CD4-positive, alpha-beta T cell treated with Interleukin-17A for 1 hour (primary cell): ENCODE data around the gene FBXL16.
A peak's percentile ranks its signal among the peaks of the same experiment; 100 is the strongest.
"Not testable (repeated sequence)": the region's sequence is repeated elsewhere in the genome, so short reads cannot be mapped to it uniquely, and the experiment has no call there.

Experiments used
- DNase-seq: peaks from one replicate; pipeline ENCODE4 v3.0.0-alpha.2; 2020

FBXL16 gene

DNA sequence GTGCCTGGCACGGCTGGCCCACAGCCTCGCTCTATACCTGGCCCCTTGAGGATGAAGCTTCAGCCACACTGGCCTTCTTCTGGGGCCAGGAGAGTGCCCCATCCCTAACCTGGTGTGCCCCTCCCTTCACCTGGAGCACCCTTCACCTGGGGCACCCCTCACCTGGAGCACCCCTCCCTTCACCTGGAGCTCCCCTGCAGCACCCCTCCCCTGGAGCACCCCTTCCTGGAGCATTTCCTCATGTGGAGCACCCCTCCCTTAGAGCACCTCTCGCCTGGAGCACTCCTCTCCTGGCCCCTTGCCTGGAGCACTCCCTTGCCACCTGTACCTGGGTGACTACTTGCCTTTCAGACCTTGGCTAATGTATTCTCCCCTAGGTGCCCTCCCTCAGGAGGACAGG lies 2.4 kb upstream of the FBXL16 start:
- DNase-seq = no peak

DNA sequence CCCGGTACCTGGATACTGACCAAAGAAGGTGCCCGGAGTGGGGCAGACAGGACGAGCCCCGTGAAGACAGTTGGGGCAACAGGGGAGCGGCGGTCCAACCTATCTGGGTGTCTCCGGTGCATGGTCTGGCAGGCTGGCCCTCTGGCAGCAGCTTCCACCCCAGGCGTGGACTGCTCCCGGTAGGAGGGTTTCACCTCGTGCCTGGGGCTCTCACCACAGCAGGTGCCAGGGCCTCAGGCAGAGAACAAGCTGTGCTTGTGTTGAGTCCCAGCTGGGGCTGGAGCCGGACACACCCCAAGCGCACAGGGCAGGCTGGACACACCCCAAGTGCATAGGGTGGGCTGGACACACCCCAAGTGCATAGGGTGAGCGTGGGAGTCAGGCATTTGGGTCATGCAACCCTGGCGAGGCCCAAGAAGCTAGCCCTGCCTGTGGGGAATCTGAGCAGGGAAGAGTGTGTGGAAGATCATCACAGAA lies 1.5 kb upstream of the FBXL16 start:
- no peak for DNase-seq

DNA sequence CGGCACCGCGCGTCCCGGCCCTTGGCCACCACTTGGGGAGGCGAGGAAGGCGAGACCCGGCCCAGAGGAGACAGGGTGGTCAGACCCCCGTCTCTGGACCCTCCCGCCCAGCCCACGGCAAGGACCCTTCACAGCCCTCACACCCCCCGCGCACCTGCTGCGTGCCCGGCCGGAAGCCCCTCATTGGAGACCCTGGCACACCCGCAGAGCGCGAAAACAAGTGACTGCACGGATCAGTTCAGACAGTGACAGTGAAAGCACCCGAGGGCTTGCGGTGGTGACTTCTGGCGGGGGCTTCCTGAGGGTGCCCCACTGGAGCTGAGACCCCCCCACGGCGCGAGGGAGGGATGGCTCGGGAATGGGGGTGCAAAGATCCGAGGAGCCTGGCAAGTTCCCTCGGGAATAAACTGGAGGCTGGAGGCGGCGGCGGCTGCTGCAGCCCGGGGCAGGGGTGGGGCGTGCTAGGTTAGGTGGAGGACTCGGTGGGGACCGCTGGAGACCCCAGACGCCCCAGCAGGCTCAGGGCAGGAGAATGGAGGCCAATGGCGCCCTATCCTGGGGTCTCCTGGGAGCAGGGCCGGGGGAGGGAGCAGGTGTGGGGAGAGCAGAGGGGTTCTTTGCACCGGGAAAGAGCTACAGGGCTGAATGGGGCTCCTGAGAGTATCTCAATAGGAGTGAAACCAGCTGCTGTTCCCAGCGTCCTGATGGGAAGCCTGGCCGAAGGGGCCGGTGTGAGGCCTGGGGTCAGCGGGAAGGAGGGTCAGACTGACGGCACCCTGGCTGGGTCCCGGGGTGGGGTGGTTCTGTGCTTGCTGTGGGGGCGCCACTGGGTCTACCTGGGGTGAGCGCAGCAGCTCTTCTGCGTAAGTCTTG lies 824 bp upstream of the FBXL16 start:
- DNase-seq = no peak

DNA sequence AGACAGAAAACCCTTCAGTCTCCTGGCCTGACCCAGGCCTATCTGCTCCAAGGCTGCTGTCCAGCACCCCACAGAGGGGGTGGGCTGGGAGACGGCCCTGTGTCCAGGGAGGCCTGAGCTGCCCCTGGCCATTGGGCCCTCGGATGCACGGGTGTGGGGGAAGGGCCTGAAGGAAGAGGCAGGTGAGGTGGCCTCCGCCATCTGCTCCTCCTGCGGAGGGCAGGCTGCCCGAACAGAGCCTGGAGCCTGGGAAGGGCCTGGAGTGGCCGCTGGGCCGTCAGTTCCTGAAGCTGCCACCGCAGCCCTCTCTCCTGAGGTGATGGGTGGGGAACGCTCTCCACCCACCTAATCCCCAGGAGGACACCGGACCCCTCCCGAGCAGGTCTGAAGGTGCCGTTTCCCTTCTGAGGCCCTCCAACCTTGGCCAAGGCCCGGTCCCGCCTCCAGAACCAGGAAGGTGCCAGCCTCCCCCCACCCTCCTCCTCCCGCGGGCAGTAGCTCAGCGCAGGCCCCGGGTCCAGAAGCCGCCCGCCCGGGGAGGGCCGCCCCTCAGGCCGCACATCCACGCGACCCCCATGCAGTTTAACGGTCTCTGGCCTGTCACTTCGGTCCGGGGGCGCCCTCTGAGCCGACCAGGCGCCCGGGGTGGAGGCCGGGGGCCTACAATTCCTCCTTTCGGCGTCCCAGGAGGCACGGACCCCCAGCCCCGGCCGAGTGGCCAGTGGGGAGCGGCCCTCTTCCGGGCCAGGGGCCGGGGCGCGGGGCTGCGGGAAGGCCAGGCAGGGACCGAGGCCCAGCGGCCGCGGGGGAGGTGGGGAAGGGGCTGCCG lies 835 bp downstream of the FBXL16 start:
- DNase-seq = no peak

DNA sequence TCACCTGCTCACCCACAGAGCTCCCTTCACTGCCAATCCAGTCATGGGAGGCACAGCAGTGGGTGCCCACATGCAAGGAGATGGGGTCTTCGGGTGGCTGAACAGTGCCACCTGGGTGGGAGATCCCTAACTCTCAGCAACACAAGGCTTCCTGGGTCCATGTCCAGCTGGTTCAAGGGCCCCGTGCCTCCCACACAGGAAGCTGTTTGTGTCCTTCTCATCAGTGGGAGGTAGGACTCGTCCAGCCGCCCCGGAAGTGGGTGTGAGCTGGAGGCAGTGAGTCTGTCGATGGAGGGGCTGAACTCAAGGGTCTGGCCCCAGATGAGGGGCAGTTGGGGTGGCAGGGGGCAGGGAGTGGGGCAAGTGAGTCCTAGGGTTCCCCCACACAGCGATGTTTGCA lies 1.6 kb downstream of the FBXL16 start:
- no peak for DNase-seq

DNA sequence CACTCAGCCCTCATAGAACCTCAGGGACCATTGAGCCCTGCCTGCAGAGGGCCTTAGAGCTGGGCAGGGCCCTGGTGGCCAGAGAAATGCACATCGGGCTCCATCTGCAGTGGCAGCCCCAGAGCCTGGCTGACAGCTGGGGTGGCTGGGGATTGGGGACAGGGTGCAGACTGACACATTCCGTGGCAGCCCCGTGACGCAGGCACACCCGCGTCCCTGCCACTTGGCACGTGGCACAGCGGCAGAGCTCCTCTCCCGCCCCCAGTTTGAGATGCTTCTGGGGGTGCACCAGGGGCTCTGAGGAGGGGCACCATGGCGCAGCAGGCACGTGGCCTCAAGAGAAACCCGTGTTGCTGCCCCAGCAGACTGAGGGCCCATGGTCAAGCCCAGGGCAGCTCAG lies 2.2 kb downstream of the FBXL16 start:
- DNase-seq = no peak

DNA sequence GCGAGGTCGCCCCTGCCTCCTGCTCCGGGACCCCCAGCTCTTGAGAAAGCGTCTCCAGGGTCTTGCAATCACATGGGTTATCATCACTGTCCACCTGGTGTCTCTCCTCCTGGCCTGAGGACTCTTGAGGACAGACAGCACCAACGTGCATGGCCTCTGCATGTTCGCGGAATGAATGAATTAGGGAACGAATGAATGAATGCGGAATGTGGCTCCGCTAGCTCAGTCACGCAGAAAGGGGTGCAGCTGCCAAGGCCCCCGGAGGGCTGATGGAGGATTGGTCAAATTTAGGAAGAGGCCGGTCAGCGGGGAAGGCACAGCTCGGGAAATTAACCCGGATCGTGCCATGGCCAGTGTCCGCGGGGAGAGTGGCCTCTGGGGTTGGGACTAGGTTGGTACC lies 3.3 kb downstream of the FBXL16 start:
- DNase-seq = no peak

DNA sequence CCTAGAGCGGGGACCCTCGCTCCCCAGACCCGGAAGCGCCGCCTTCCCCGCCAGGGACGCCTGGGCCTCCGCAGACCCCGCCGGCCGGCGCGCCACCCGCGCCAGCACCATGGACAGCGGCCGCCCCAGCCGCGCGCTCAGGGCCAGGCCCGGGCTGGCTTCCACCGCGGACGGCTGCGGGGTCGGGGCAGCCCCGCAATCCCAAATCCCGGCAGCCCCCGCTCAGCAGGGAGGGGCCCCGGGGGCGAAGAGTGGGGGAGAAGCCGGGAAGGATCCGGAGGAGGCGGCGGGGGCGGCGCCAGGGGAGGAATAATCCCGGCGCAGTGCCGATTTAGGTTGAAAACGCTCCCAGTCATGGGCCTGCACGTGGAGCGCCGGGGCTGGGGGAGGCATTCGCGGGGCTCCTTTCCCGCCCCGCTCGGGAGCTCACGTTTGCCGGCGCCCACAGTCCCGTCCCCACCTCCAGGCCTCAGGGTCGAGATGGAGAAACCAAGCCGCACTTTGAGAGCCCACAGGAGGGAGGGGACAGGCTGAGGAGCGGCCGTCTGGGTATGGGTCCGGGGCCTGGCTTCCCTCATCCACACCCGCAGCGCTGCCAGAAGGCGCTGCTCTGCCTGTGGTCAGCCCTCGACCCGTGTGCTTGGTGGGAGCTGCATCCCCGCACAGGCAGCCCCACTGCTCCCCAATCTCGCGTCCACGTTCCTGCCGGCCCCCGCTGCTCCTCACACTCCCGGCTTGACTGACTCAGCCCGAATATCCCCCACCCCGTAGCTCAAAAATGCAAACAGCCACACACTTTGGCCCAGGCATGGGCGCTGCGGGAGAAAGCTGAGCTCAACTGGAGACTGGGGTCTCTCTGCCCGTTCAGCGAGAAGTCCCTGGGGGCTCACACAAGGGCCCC lies 4.7 kb downstream of the FBXL16 start:
- peak; percentile 54 for DNase-seq

DNA sequence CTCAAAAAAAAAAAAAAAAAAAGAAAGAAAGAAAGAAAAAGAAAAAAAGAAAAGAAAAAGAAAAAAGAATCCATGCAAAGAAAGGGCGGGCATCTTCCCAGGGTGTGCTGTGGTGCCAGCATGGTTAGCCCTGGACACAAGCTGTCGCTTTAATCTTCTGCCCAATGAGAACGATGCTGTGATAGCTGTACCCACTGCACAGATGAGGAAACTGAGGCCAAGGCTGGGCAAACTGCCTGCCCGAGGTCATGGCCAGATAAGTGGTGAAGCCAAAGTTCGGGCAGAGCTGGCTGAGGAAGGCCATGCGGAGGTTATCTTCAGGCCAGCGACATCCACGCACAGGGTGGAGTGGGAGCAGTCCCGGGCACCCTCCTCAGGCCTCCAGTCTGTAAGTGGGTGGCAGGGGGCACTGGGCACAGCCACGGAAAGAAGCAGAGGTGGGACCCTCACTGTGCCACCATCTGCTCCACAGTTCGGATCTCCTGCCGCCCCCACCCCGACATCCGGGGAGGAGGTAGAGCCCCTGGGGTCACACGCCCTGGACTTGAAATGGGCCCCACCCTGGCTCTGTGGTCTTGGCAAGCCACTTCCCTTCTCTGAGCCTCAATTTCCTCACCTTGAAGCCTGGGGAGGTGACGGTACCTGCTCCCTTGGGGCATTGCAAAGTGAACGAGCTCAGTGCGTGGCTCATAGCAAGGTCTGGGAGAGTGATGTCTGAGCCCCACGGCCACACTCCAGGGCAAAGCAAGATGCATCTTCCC lies 6.5 kb downstream of the FBXL16 start:
- no peak for DNase-seq

DNA sequence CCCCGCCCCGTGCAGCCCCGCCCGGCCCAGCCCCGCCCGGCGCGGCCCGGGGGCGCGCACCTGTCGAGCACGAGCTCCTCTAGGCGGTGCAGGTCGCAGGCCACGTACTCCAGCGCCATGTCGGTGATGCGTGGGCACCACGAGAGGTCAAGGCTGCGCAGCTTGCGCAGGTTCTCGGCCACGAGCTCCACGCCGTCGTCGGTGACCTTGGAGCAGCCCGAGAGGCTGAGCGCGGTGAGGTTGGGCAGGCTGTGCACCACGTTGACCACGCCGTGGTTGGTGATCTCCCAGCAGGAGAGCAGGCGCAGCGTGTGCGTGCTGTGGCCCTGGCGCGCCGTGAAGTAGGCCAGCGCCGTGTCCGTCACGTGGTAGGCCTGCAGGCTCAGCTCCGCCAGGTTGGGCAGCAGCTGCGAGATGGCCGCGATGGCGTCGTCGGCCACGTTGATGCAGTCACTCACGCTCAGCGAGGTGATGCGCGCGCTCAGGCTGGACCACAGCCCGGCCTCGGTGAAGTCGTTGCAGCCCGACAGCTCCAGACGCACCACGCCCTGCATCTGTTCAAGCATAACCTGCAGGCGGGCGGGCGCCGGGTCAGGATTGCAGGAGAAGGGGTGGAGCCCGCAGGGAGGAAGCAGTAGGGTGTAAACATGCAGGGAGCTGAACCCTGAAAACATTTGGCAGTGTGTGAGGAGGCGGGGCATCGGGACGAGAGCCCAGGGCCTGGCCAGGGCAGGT lies 10.1 kb downstream of the FBXL16 start:
- DNase-seq = peak; percentile 75

DNA sequence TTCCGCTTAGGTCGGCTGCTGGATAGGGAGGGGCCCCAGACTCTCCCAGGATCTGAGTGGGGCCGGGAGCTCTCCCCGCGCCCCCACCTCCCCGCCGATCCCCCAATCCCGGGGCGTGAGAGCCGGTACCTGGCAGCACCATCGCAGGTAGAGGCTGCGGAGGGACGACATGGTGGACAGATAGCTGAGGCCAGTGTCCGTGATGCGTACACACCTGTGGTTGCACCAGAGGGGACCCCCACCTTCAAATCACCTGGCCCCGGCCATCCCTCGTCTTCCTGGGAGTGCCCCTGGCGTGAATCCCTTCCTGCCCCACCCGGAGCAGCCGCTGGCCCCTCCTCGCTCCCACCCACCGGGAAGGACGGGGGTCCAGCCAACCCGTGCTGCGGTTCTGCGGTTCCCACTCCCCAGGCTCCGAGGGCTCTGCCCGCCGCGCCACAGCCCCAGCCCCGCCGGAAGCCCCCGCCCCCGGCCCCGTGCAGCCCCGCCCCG lies 10.7 kb downstream of the FBXL16 start:
- DNase-seq = no peak

DNA sequence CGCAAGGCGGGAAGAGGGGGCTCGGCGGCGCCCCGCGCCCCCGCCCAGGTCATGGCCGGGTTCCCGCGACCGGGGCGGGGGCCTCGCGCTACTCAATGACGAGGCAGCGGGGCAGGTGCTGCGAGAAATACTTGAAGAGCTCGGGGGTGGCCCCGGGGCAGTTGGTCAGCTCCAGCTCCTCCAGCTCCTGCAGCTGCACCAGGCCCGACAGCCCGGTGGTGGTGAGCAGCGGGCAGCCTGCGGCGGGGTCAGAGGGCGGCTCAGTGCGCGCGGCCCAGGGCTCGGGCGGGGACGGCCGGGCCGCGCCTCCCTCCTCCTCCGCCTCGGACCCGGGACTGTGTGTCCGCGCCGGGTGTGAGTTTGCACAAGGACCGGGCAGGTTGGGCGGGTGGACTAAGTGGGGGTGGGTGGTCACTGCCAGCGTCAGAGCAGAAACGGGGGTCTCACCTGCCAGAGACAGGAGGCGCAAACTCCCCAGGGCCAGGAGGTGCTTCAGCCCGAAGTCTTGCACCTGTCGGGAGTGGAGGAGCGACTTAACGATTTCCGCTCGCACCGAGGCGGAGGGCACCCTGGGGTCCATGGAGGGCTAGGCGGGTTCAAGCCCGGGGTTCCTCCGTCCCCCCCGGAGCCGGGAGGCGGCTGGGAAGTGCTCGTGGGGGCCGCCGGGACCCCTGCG lies 11.3 kb downstream of the FBXL16 start:
- no peak for DNase-seq

DNA sequence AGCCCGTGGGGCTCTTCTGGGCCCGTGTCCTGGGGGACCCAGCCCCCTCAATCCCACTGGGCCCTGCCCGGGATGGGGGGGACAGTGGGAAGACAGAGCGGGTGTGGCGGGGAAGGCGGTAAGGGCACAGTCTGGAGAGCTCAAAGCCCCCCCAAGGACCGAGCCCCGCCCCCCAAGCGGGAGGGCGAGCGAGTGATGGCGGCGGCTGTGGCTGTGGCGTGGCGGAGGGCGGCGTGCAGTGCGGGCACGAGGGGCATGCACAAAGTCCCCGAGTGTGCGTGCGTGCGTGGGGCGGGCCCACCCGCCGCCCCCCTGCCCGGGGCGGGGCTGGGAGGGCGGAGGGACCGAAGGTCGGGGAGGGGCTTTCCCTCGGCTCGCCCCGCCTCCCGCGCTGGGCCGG lies 11.8 kb downstream of the FBXL16 start:
- no peak for DNase-seq

DNA sequence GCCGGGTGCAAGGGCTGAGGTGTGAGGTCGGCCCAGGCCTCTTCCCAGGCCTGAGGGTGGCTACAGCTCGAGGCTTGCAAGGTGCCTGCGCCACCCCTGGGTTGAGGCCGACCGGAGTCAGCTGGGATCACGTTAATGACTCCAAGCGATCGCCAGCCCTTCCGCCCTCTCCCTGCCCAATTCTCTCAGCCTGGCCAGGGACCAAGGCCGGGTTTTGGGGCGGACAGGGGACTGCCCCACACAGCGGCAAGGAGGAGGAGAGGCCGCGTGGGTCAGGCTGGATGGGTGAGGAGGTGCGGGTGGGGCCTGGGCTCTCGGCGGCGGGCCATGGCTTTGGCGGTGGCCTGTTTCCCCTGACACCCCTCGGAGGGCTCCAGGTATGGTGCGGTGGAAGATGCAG lies 12.2 kb downstream of the FBXL16 start:
- DNase-seq = no peak

DNA sequence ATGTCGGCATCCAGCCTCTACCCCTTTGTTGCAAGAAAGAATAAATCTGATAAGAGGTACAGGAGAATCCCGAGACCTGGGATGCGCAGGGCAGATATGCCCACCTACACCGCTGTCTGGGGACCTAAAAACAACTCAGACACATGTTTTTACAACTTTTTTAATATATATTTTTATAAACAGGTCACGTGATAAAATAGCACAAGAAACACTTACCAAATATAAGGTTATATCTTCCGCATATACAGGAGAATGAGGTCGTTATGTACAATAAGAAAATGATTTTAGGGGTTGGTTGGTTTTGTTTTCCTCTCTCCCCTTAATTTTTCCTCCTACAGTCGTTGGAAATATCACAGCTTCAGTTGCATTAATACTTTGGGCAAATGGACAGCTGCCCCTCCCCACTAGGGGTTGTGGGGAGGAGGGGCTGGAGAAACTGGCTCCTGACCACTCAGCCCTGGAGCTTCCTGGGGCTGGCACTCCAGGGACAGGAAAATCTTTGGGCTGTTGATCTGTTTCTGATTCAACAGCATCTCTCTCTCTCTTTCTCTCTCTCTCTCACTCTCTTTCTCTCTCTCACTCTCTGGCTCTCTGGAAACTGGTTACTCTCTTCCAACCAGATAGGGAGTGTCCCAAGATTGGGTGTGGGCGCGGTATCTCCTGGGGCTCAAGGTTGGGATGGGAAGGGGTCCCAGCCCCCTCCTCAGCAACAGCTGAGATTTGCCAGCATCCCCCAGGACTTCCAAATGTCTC lies 13.1 kb downstream of the FBXL16 start:
- DNase-seq = no peak

DNA sequence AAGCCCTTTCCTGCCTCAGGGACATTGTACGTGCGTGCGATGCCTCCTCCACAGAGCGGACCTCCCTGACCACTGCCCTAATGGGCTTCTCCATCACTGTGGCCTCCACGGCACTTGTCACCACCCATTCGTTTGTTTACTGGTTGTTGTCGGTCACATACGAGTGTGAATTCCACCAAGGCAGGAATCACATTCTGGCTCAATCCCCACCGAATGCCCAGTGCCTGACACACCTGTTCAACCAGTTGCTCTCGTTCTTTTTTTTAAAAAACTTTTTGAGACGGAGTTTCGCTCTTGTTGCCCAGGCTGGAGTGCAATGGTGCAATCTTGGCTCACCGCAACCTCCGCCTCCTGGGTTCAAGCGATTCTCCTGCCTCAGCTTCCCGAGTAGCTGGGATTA lies 14.4 kb downstream of the FBXL16 start:
- not testable (repeated sequence) for DNase-seq

DNA sequence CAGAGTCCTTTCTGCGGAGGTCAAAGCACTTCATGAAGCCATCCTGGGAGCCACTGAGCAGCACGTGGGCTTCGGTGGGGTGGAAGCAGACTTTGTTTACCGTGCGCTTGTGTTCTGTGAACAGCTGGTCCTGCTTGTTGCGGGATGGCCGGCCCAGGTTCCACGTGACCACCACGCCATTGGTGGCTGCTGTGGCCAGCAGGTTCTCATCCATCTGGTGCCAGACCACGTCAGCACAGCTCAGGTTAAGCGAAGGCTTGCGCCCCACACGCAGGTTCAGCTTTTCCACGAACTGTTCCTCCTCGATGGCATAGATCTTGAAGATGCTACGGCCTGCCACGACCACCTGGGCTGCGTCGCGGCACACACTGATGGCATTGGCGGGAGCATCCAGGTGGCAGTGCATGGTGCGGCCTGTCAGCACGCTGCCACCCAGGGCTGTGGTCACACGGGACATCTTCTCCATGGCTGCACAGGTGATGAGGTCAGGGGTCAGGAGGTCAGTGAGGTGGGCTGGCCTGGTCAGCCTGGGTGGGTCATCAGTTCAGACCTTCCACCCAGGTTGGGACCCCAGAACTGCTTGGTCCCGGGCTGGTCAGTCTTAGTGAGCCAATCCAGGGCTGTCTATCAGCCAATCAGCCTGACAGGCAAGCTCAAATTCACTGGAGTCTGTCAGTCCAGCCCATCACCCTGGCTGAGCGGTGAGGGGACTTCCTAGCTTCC lies 16.3 kb downstream of the FBXL16 start:
- no peak for DNase-seq

DNA sequence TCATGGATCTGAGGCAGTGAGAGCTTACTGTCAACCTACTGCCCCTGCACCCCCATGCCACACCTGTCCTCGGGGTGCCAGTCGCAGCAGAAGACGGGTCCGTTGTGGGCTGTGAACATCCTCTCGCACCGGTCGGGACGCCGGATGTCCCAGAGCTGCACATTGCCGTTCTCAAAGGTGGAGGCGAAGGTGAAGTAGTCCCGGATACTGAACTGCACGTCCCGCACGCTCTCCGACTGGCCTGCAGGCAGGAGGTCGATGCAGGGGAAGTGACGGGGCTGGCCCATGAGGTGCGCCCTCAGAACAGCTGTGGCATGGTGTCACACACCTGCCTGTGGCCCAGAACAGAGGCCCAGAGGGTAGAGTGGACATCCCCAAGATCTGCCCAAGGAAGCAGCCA lies 18.1 kb downstream of the FBXL16 start:
- no peak for DNase-seq
